ENCODE data around the gene EHBP1L1. TPM values are rescaled to one million over a fixed set of nuclear protein-coding genes. Genes with fewer than 3 reads are reported as not detected.

EHBP1L1 gene
- total and polyA plus RNA-seq, 2 of the 13 experiments (the other 11 are each of a cell fraction or from before 2014, with no cell fraction given), result 8.3 to 10.6 TPM

DNA sequence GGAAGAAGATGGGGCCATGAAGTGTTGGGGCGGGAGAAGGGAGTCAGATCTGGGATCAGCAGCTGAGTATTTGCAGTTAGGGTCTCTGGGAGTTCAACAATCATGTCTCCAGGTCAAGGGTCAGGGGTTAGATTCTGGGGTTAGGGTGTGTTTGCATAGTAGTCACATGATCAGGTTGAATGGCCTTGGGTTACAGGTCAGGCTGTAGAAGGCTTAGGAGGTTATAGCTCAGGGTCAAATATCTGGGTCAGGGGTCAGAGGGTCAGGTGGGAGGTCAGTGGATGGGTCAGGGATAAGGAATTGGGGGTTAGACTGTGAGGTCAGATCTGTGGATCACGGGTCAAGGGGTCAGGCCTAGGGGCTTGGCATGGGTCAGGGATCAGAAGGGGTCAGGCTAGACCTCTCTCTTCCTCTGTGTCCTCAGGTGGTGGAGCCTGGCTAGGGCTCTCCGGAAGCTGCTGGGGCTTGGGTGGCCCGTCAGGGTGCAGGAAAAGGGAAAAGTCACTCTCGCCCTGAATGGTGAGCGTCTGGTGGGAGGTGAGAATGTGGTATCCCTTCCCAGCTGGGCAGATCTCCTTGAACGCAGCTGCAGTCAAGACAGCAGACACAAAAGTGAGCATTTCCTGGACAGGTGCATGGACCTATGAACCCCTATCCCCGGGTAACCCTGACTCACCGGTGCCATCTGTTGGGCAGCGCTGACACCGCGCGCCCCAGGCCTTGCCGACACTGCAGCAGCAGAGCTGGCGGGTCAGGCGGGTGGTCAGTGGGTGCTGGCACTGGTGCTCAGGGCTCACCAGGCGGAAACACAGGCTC, 24.1 kb upstream of the EHBP1L1 start (continued):
- TF ChIP-seq, protein P1, sequence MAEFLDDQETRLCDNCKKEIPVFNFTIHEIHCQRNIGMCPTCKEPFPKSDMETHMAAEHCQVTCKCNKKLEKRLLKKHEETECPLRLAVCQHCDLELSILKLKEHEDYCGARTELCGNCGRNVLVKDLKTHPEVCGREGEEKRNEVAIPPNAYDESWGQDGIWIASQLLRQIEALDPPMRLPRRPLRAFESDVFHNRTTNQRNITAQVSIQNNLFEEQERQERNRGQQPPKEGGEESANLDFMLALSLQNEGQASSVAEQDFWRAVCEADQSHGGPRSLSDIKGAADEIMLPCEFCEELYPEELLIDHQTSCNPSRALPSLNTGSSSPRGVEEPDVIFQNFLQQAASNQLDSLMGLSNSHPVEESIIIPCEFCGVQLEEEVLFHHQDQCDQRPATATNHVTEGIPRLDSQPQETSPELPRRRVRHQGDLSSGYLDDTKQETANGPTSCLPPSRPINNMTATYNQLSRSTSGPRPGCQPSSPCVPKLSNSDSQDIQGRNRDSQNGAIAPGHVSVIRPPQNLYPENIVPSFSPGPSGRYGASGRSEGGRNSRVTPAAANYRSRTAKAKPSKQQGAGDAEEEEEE (CRISPR knock-in tag; IDR thresholded peaks at IDR 0.05; ENCODE audit: borderline replicate concordance), result peak; percentile 13; the same call in 1 of the 2 replicates
- no peak for TF ChIP-seq HOXA7 (CRISPR knock-in tag; IDR thresholded peaks at IDR 0.05)
- TF ChIP-seq TFDP2 (CRISPR knock-in tag; IDR thresholded peaks at IDR 0.05), result no peak
- peak; percentile 60; the same call in 1 of the 2 replicates for TF ChIP-seq HHEX (CRISPR knock-in tag; IDR thresholded peaks at IDR 0.05)
- 0 out of 2 replicates have a peak, but pooled peaks have one; percentile 58 for TF ChIP-seq NFIC (IDR thresholded peaks at IDR 0.05; ENCODE audit: low read length)
- TF ChIP-seq, protein P2, sequence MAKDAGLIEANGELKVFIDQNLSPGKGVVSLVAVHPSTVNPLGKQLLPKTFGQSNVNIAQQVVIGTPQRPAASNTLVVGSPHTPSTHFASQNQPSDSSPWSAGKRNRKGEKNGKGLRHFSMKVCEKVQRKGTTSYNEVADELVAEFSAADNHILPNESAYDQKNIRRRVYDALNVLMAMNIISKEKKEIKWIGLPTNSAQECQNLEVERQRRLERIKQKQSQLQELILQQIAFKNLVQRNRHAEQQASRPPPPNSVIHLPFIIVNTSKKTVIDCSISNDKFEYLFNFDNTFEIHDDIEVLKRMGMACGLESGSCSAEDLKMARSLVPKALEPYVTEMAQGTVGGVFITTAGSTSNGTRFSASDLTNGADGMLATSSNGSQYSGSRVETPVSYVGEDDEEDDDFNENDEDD (CRISPR knock-in tag; IDR thresholded peaks at IDR 0.05; ENCODE audit: borderline replicate concordance), result no peak
- no peak for TF ChIP-seq KMT2A (CRISPR knock-in tag; IDR thresholded peaks at IDR 0.05)
- TF ChIP-seq TRIM24 (CRISPR knock-in tag; IDR thresholded peaks at IDR 0.05), result no peak
- TF ChIP-seq CERS6 (CRISPR knock-in tag; IDR thresholded peaks at IDR 0.05), result no peak
- no peak for TF ChIP-seq MEF2D (CRISPR knock-in tag; IDR thresholded peaks at IDR 0.05)
- TF ChIP-seq RARG (CRISPR knock-in tag; IDR thresholded peaks at IDR 0.05; ENCODE audit: low read depth), result no peak
- 0 out of 2 replicates have a peak, but pooled peaks have one; percentile 19 for TF ChIP-seq EEA1 (CRISPR knock-in tag; IDR thresholded peaks at IDR 0.05; ENCODE audit: borderline replicate concordance)
- TF ChIP-seq ZFX (CRISPR knock-in tag; IDR thresholded peaks at IDR 0.05; ENCODE audit: low read depth), result peak; percentile 67
- TF ChIP-seq, protein P3, sequence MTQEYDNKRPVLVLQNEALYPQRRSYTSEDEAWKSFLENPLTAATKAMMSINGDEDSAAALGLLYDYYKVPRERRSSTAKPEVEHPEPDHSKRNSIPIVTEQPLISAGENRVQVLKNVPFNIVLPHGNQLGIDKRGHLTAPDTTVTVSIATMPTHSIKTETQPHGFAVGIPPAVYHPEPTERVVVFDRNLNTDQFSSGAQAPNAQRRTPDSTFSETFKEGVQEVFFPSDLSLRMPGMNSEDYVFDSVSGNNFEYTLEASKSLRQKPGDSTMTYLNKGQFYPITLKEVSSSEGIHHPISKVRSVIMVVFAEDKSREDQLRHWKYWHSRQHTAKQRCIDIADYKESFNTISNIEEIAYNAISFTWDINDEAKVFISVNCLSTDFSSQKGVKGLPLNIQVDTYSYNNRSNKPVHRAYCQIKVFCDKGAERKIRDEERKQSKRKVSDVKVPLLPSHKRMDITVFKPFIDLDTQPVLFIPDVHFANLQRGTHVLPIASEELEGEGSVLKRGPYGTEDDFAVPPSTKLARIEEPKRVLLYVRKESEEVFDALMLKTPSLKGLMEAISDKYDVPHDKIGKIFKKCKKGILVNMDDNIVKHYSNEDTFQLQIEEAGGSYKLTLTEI (CRISPR knock-in tag; conservative IDR thresholded peaks at IDR 0.05), result no peak
- TF ChIP-seq ZNF503 (CRISPR knock-in tag; IDR thresholded peaks at IDR 0.05), result peak; percentile 40; the same call in 1 of the 2 replicates
- TF ChIP-seq PITX1 (CRISPR knock-in tag; IDR thresholded peaks at IDR 0.05), result peak; percentile 76
- TF ChIP-seq ZBTB7A (CRISPR knock-in tag; IDR thresholded peaks at IDR 0.05), result peak; percentile 74; the same call in 1 of the 2 replicates
- TF ChIP-seq MAFK (conservative IDR thresholded peaks at IDR 0.05 in 1 of 2, IDR thresholded peaks at IDR 0.05 in 1 of 2; ENCODE audit: low read length in 2 of 2), result 0 out of 4 replicates have a peak, but pooled peaks of 1 of the 2 experiments have one; percentile 5
- TF ChIP-seq ELF1 (CRISPR knock-in tag; IDR thresholded peaks at IDR 0.05), result peak; percentile 34; the same call in 1 of the 2 replicates

Data from HepG2 (cell line).